Neutrophil (primary cell): ENCODE data around the gene CALN1.

Experiments used
- H3K27ac ChIP-seq: fragments of 200-600 bp; sonication (generic); 2 replicates; pipeline ENCODE4 v1.5.1; 2016; ENCODE audit warnings: mild to moderate bottlenecking, moderate library complexity
- H3K27me3 ChIP-seq: fragments of 200-600 bp; sonication (generic); 2 replicates; pipeline ENCODE4 v1.6.0; 2016; ENCODE audit warnings: mild to moderate bottlenecking
- H3K36me3 ChIP-seq: fragments of 200-600 bp; sonication (generic); 2 replicates; pipeline ENCODE4 v1.5.1; 2017
- H3K4me1 ChIP-seq, 2 experiments: fragments of 200-600 bp in 1 of 2; sonication (generic) in 1 of 2; 1 replicate in 1 of 2; 2 replicates in 1 of 2; pipeline versions ENCODE4 v1.5.1 to v1.6.1; 2013 to 2016; ENCODE audit warnings: low read depth in 1 of 2, low read length in 1 of 2, mild to moderate bottlenecking in 1 of 2, moderate library complexity in 1 of 2; ENCODE audit not compliant: control insufficient read depth in 1 of 2, insufficient read depth in 1 of 2
- H3K4me3 ChIP-seq, 2 experiments: fragments of 200-600 bp in 1 of 2; sonication (generic) in 1 of 2; 1 replicate in 1 of 2; 2 replicates in 1 of 2; pipeline ENCODE4 v1.5.1; 2013 to 2016; ENCODE audit warnings: low read depth in 1 of 2, low read length in 1 of 2, mild to moderate bottlenecking in 1 of 2, moderate library complexity in 1 of 2
- H3K9me3 ChIP-seq: fragments of 200-600 bp; sonication (generic); 2 replicates; pipeline ENCODE4 v1.5.1; 2016
- TF ChIP-seq, protein P1 (sequence below): fragments of 200-600 bp; sonication (generic); IDR thresholded peaks from 2 replicates; pipeline ENCODE4 v1.5.1; 2016; ENCODE audit warnings: antibody characterized with exemption

CALN1 gene

DNA sequence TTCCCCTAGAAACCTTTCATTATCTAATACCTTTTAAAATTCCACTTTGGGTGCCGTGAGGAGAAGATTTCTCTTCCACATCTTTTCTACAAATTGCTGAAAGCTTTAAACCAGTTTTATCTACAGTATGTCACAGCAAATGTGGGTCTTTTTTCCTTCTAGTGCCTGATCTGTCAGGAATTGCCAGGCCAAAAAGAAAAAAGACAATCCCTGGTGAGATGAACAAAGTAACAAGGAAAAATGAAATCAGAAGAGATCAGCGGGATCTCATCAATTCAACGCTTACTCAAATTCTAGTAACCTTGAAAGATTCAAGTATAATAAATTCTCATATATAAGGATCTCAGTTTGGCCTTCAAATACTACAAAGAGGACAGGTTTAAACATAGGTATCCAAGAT, 449.5 kb downstream of the CALN1 start:
- Histone ChIP-seq H3K9me3 (no peaks in the 10 kb centered on the region), H3K27me3 (no peaks in the 10 kb centered on the region), H3K27ac (no peak overlapping the region), H3K4me3 (no peak overlapping the region), H3K4me1 (no peaks in the 10 kb centered on the region), H3K36me3 (no peaks in the 10 kb centered on the region)
- TF ChIP-seq, protein P1, sequence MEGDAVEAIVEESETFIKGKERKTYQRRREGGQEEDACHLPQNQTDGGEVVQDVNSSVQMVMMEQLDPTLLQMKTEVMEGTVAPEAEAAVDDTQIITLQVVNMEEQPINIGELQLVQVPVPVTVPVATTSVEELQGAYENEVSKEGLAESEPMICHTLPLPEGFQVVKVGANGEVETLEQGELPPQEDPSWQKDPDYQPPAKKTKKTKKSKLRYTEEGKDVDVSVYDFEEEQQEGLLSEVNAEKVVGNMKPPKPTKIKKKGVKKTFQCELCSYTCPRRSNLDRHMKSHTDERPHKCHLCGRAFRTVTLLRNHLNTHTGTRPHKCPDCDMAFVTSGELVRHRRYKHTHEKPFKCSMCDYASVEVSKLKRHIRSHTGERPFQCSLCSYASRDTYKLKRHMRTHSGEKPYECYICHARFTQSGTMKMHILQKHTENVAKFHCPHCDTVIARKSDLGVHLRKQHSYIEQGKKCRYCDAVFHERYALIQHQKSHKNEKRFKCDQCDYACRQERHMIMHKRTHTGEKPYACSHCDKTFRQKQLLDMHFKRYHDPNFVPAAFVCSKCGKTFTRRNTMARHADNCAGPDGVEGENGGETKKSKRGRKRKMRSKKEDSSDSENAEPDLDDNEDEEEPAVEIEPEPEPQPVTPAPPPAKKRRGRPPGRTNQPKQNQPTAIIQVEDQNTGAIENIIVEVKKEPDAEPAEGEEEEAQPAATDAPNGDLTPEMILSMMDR: no peak

DNA sequence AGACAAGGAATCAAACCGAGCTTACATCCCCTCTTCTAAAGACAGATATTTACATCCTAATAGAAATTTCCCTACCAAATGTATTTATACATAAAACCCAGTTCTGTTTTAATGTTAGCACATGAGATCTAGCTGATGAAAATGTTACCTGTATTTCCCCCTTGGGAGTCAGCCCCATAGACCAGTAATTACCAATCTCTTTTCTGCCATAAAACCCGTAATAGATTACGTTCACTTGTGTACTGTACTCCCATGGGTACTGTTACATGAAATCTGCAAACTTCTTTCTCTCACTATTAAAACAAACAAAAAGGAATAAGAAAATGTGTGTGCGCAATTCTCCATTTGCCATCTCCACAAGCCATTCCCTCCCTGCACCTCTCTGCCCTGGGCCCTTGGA, 450.9 kb downstream of the CALN1 start:
- H3K36me3 ChIP-seq: no peaks in the 10 kb centered on the region
- H3K27me3 ChIP-seq: no peaks in the 10 kb centered on the region
- TF ChIP-seq, protein P1: no peak
- no peaks in the 10 kb centered on the region for H3K4me1 ChIP-seq
- H3K27ac ChIP-seq: no peak overlapping the region
- H3K9me3 ChIP-seq: no peaks in the 10 kb centered on the region
- H3K4me3 ChIP-seq: no peak overlapping the region

DNA sequence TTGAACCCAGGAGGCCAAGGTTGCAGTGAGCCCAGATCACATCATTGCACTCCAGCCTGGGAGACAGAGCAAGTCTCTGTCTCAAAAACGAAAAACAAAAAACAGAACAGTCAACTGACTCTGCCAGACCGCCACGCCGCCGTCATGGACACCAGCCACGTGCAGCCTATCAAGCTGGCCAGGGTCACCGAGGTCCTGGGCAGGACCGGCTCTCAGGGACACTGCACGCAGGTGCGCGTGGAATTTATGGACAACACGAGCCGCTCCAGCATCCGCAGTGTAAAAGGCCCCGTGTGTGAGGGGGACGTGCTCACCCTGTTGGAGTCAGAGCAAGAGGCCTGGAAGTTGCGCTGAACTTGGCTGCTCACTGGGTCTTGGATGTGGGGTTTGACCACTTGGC, 470.0 kb downstream of the CALN1 start:
- TF ChIP-seq, protein P1: no peak
- Histone ChIP-seq H3K36me3 (no peaks in the 10 kb centered on the region), H3K27ac (no peak overlapping the region), H3K27me3 (no peaks in the 10 kb centered on the region), H3K9me3 (no peaks in the 10 kb centered on the region), H3K4me1 (no peaks in the 10 kb centered on the region), H3K4me3 (no peak overlapping the region)

DNA sequence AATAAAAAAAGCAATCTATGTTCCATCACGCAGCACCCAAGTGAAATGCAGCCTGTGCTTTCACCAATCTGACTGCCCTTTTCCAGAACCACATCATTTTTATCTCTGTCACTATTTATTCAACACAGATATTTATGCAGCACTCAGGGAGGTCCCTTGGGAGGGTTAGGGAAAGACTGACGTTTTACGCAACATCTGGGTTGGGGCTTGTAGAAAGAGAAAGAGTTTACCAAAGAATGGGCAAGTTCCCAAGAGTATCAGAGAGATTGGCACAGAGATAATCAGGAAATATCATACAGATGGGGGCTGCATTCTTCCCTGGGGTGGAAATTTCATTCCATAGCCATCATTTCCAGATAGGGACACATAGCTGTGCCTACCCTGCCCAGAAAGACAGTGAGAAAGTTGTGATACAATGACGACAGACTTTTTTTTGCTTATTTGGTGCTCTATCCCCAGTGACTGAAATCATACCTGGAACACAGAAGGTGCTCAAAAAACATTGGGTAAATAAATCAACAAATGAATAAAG, 474.2 kb downstream of the CALN1 start:
- no peak overlapping the region for H3K4me3 ChIP-seq

GRCh38 chr7:71935674-71936073, 476.5 kb downstream of the CALN1 start:
- Histone ChIP-seq H3K36me3 (no peaks in the 10 kb centered on the region), H3K9me3 (no peaks in the 10 kb centered on the region), H3K4me1 (no peaks in the 10 kb centered on the region), H3K27ac (no peak overlapping the region), H3K27me3 (no peaks in the 10 kb centered on the region), H3K4me3 (no peak overlapping the region)
- TF ChIP-seq, protein P1: no peak

More for the DNA sequence above, 474.2 kb downstream of the CALN1 start:
- TF ChIP-seq, protein P1: no peak
- H3K27me3 ChIP-seq: no peaks in the 10 kb centered on the region
- H3K27ac ChIP-seq: no peak overlapping the region
- no peaks in the 10 kb centered on the region for H3K9me3 ChIP-seq
- no peaks in the 10 kb centered on the region for H3K36me3 ChIP-seq
- no peaks in the 10 kb centered on the region for H3K4me1 ChIP-seq

- Histone ChIP-seq H3K9me3 (no peaks in the 10 kb centered on the region), H3K36me3 (no peaks in the 10 kb centered on the region), H3K4me3 (no peak overlapping the region), H3K27ac (no peak overlapping the region), H3K27me3 (no peaks in the 10 kb centered on the region), H3K4me1 (no peaks in the 10 kb centered on the region)
- TF ChIP-seq, protein P1: no peak
Measured at GRCh38 chr7:71933426-71933825, 478.7 kb downstream of the CALN1 start.
